ENCODE measurements around the gene PLPP4. TPM values are rescaled to one million over a fixed set of nuclear protein-coding genes. Genes with fewer than 3 reads are reported as not detected.

PLPP4 gene
- total and polyA plus RNA-seq, 2 donors from 2014 or later, result 6.4 to 11.2 TPM

GRCh38 chr10:120460186-120460585, 3.2 kb downstream of the PLPP4 start:
- TF ChIP-seq CTCF (IDR thresholded peaks at IDR 0.05; ENCODE audit: borderline replicate concordance, extremely low read depth, insufficient read depth), result no peak
- H3K9me3 ChIP-seq (ENCODE audit: control insufficient read depth in 2 of 3, insufficient read depth in 1 of 3, low read length in 3 of 3), result no peaks in the 10 kb centered on the region
- no peaks in the 10 kb centered on the region for H3K36me3 ChIP-seq (ENCODE audit: control insufficient read depth in 2 of 3, insufficient read depth in 3 of 3, low read length in 3 of 3)
- DNase-seq, result no peak
- peaks cover 0 to 2% (median 0%) of the 10 kb centered on the region in 3 donors for H3K4me1 ChIP-seq (ENCODE audit: control insufficient read depth in 2 of 3, insufficient read depth in 2 of 3, low read depth in 1 of 3, low read length in 3 of 3)
- H3K9ac ChIP-seq (ENCODE audit: low read length in 3 of 3), result no peak overlapping the region
- H3K27me3 ChIP-seq (ENCODE audit: control insufficient read depth, insufficient read depth, low read length), result peaks cover 4% of the 10 kb centered on the region
- H3K4me3 ChIP-seq (ENCODE audit: low read length in 3 of 3), result no peak overlapping the region
- no peak for FAIRE-seq
- intact Hi-C loops (cut with DNase I), result no loop called here
- H3K27ac ChIP-seq (ENCODE audit: low read depth in 2 of 2, low read length in 2 of 2), result no peak overlapping the region

GRCh38 chr10:120460776-120461175, 3.7 kb downstream of the PLPP4 start:
- no peak for DNase-seq
- no peak overlapping the region for H3K9ac ChIP-seq (ENCODE audit: low read length in 3 of 3)
- peaks cover 0 to 2% (median 0%) of the 10 kb centered on the region in 3 donors for H3K4me1 ChIP-seq (ENCODE audit: control insufficient read depth in 2 of 3, insufficient read depth in 2 of 3, low read depth in 1 of 3, low read length in 3 of 3)
- no peak overlapping the region for H3K27ac ChIP-seq (ENCODE audit: low read depth in 2 of 2, low read length in 2 of 2)
- intact Hi-C loops (cut with DNase I), result no loop called here
- no peak for FAIRE-seq
- no peak overlapping the region for H3K4me3 ChIP-seq (ENCODE audit: low read length in 3 of 3)
- no peaks in the 10 kb centered on the region for H3K9me3 ChIP-seq (ENCODE audit: control insufficient read depth in 2 of 3, insufficient read depth in 1 of 3, low read length in 3 of 3)
- no peaks in the 10 kb centered on the region for H3K36me3 ChIP-seq (ENCODE audit: control insufficient read depth in 2 of 3, insufficient read depth in 3 of 3, low read length in 3 of 3)
- H3K27me3 ChIP-seq (ENCODE audit: control insufficient read depth, insufficient read depth, low read length), result peaks cover 4% of the 10 kb centered on the region
- no peak for TF ChIP-seq CTCF (IDR thresholded peaks at IDR 0.05; ENCODE audit: borderline replicate concordance, extremely low read depth, insufficient read depth)

GRCh38 chr10:120462018-120462682, 5.1 kb downstream of the PLPP4 start:
- intact Hi-C loops (cut with DNase I), result no loop called here
- Histone ChIP-seq H3K27ac (ENCODE audit: low read depth in 2 of 2, low read length in 2 of 2) (no peak overlapping the region), H3K9ac (ENCODE audit: low read length in 3 of 3) (no peak overlapping the region), H3K36me3 (ENCODE audit: control insufficient read depth in 2 of 3, insufficient read depth in 3 of 3, low read length in 3 of 3) (no peaks in the 10 kb centered on the region), H3K9me3 (ENCODE audit: control insufficient read depth in 2 of 3, insufficient read depth in 1 of 3, low read length in 3 of 3) (no peaks in the 10 kb centered on the region), H3K27me3 (ENCODE audit: control insufficient read depth, insufficient read depth, low read length) (peaks cover 4% of the 10 kb centered on the region), H3K4me3 (ENCODE audit: low read length in 3 of 3) (no peak overlapping the region), H3K4me1 (ENCODE audit: control insufficient read depth in 2 of 3, insufficient read depth in 2 of 3, low read depth in 1 of 3, low read length in 3 of 3) (no peaks in the 10 kb centered on the region)
- FAIRE-seq (no peak), DNase-seq (no peak)
- no peak for TF ChIP-seq CTCF (IDR thresholded peaks at IDR 0.05; ENCODE audit: borderline replicate concordance, extremely low read depth, insufficient read depth)

- TF ChIP-seq CTCF (IDR thresholded peaks at IDR 0.05; ENCODE audit: borderline replicate concordance, extremely low read depth, insufficient read depth), result no peak
- no peak overlapping the region for H3K27ac ChIP-seq (ENCODE audit: low read depth in 2 of 2, low read length in 2 of 2)
- H3K4me3 ChIP-seq (ENCODE audit: low read length in 3 of 3), result no peak overlapping the region
- no peaks in the 10 kb centered on the region for H3K36me3 ChIP-seq (ENCODE audit: control insufficient read depth in 2 of 3, insufficient read depth in 3 of 3, low read length in 3 of 3)
- DNase-seq, result peak in 1 of 5 donors; percentile 15
- no peaks in the 10 kb centered on the region for H3K4me1 ChIP-seq (ENCODE audit: control insufficient read depth in 2 of 3, insufficient read depth in 2 of 3, low read depth in 1 of 3, low read length in 3 of 3)
- no peaks in the 10 kb centered on the region for H3K27me3 ChIP-seq (ENCODE audit: control insufficient read depth, insufficient read depth, low read length)
- intact Hi-C loops (cut with DNase I), result no loop called here
- H3K9me3 ChIP-seq (ENCODE audit: control insufficient read depth in 2 of 3, insufficient read depth in 1 of 3, low read length in 3 of 3), result no peaks in the 10 kb centered on the region
- H3K9ac ChIP-seq (ENCODE audit: low read length in 3 of 3), result no peak overlapping the region
- no peak for FAIRE-seq
These were observed 8.1 kb downstream of the PLPP4 start for GRCh38 chr10:120465138-120465537.

All from kidney (tissue), 14 donors.